Measurements from ENCODE around the gene SPDYE18.
"Not testable (repeated sequence)": the region's sequence is repeated elsewhere in the genome, so short reads cannot be mapped to it uniquely, and the experiment has no call there.

GRCh38 chr7:77079112-77079511, 16.8 kb upstream of the SPDYE18 start:
- not testable (repeated sequence) for TF ChIP-seq EZH2phosphoT487 (IDR thresholded peaks at IDR 0.05; ENCODE audit: borderline replicate concordance, low read length); CTCF (IDR thresholded peaks at IDR 0.05; ENCODE audit: low read depth, low read length, poor library complexity, severe bottlenecking)

Data from DOHH2 (cell line).